H1 (cell line): ENCODE results near the gene ERC1. TPM values are rescaled to one million over a fixed set of nuclear protein-coding genes. Genes with fewer than 3 reads are reported as not detected.

Experiments
- CHD7 ChIP-seq: fragments of 300-600 bp; sonication (generic); IDR thresholded peaks from 2 replicates; pipeline ENCODE4 v1.7.1; 2012; ENCODE audit warnings: low read length, moderate library complexity, mild to moderate bottlenecking, inconsistent platforms; ENCODE audit not compliant: insufficient replicate concordance
- RFX5 ChIP-seq: IDR thresholded peaks from 2 replicates; pipeline ENCODE4 v1.6.1; 2011; ENCODE audit warnings: low read depth, low read length, improper control_type of control experiment, borderline replicate concordance
- polyA plus RNA-seq, 7 experiments: library from polyadenylated mRNA; depleted of rRNA in 3 of 7; stranded (reverse) in 5 of 7; unstranded in 2 of 7; fragments of >200 nt in 5 of 7; fragments of 200-250 nt in 2 of 7; gene quantifications; 1 replicate in 5 of 7; 2 replicates in 1 of 7; 4 replicates in 1 of 7; pipeline versions ENCODE4 v1.2.1 to v1.2.3, GENCODE V29; 2011 to 2013; ENCODE audit warnings: missing spikeins in 2 of 7, mixed read lengths in 2 of 7
- total RNA-seq: library from RNA; stranded (reverse); fragmentation: NEBNext Ultra II Directional; extraction: Animal tissue kit (Norgen Biotek cat#: 25700); gene quantifications from 2 replicates; pipeline ENCODE4 v1.2.1, GENCODE V29; 2021

ERC1 gene
- total and polyA plus RNA-seq, 2 of the 8 experiments (the other 6 are each of a cell fraction or from before 2014, with no cell fraction given) = 7.8 to 45.7 TPM

GRCh38 chr12:1346126-1346525 lies 355.1 kb downstream of the ERC1 start (continued):
- TF ChIP-seq CHD7 (no peak), RFX5 (no peak)
- TF ChIP-seq, all 59 proteins: peak for 0
